Measurements from ENCODE around the gene USP13. TPM values are rescaled to one million over a fixed set of nuclear protein-coding genes. Genes with fewer than 3 reads are reported as not detected.
A peak's percentile ranks its signal among the peaks of the same experiment; 100 is the strongest.

Gene USP13
- total RNA-seq, 1 experiment from 2014 or later: 27.8 TPM

GRCh38 chr3:179603831-179604230 lies 49.0 kb upstream of the USP13 start:
- in situ Hi-C loops (cut with HindIII; ENCODE audit: low pct_unique_long_range_greater_than_20kb, low sequenced_read_pairs): no loop called here
- Histone ChIP-seq H3K4me1 (ENCODE audit: control insufficient read depth, insufficient read depth, low read length) (peaks cover 11% of the 10 kb centered on the region), H3K36me3 (ENCODE audit: control insufficient read depth, insufficient read depth, low read length) (peaks cover 16% of the 10 kb centered on the region), H3K9me3 (ENCODE audit: control insufficient read depth, insufficient read depth, low read depth, low read length) (no peaks in the 10 kb centered on the region), H3K4me3 (ENCODE audit: low read depth in 2 of 2, low read length in 2 of 2) (peak overlapping the region; percentile 90 to 92), H3K27me3 (ENCODE audit: control insufficient read depth, insufficient read depth, low read length) (no peaks in the 10 kb centered on the region), H3K27ac (ENCODE audit: low read length) (peak overlapping the region; percentile 97)
- ATAC-seq: no peak
- intact Hi-C loops (cut with micrococcal nuclease; ENCODE audit: unreplicated experiment): no loop called here
- CTCF ChIA-PET: no interaction called here
- no peak for TF ChIP-seq POLR2AphosphoS5 (IDR thresholded peaks at IDR 0.05; ENCODE audit: low read depth, low read length)
- no peak for TF ChIP-seq SIN3A (IDR thresholded peaks at IDR 0.05; ENCODE audit: borderline replicate concordance, insufficient read depth, low read depth, low read length)
- no peak for TF ChIP-seq CTCF (IDR thresholded peaks at IDR 0.05)
- no peak for TF ChIP-seq TCF7L2 (IDR thresholded peaks at IDR 0.05; ENCODE audit: low read depth, low read length)
- TF ChIP-seq REST (IDR thresholded peaks at IDR 0.05; ENCODE audit: insufficient read depth in 1 of 2, low read depth in 2 of 2, low read length in 1 of 2): no peak
- BruUV-seq (replicated peaks): no TSS peak
- no peak for DNase-seq (ENCODE audit: low read depth, low spot score)
- POLR2A ChIA-PET: interaction anchor here (0.6 to 0.7 kb wide), 2 partner anchors 32 to 648 kb away, joined by 3 to 4 read pairs; no protein-coding TSS in a partner anchor

- peak within 1 kb of the TSS; percentile 90 to 92 for H3K4me3 ChIP-seq (ENCODE audit: low read depth in 2 of 2, low read length in 2 of 2)
- no peaks in the 10 kb centered on the region for H3K9me3 ChIP-seq (ENCODE audit: control insufficient read depth, insufficient read depth, low read depth, low read length)
- H3K27ac ChIP-seq (ENCODE audit: low read length): peak within 1 kb of the TSS; percentile 97
- CTCF ChIA-PET: no interaction called here
- POLR2A ChIA-PET: interaction anchor here (0.6 to 1.3 kb wide), 2 partner anchors 42 to 1029 kb away, joined by 3 to 4 read pairs; partner anchors contain the start of gene ACTL6A
- in situ Hi-C loops (cut with HindIII; ENCODE audit: low pct_unique_long_range_greater_than_20kb, low sequenced_read_pairs): no loop called here
- no TSS peak for BruUV-seq (replicated peaks)
- intact Hi-C loops (cut with micrococcal nuclease; ENCODE audit: unreplicated experiment): no loop called here
- no peaks in the 10 kb centered on the region for H3K27me3 ChIP-seq (ENCODE audit: control insufficient read depth, insufficient read depth, low read length)
- ATAC-seq (peak; percentile 100), DNase-seq (ENCODE audit: low read depth, low spot score) (peak; percentile 90)
- peaks cover 11% of the 10 kb centered on the region for H3K36me3 ChIP-seq (ENCODE audit: control insufficient read depth, insufficient read depth, low read length)
- H3K4me1 ChIP-seq (ENCODE audit: control insufficient read depth, insufficient read depth, low read length): peaks cover 11% of the 10 kb centered on the region
- peak; percentile 57; the same call in 1 of the 2 replicates for TF ChIP-seq SIN3A (IDR thresholded peaks at IDR 0.05; ENCODE audit: borderline replicate concordance, insufficient read depth, low read depth, low read length)
- TF ChIP-seq REST (IDR thresholded peaks at IDR 0.05; ENCODE audit: insufficient read depth in 1 of 2, low read depth in 2 of 2, low read length in 1 of 2): peak in 1 of 2 experiments; percentile 40; a peak in 2 of 4 replicates
- peak; percentile 96 for TF ChIP-seq POLR2AphosphoS5 (IDR thresholded peaks at IDR 0.05; ENCODE audit: low read depth, low read length)
- no peak for TF ChIP-seq CTCF (IDR thresholded peaks at IDR 0.05)
- TF ChIP-seq TCF7L2 (IDR thresholded peaks at IDR 0.05; ENCODE audit: low read depth, low read length): peak; percentile 87
These were observed 48.3 kb upstream of the USP13 start, which contains the start of the genes MRPL47 and NDUFB5 for GRCh38 chr3:179604321-179605078. Gene MRPL47, minus strand, starts transcription at chr3:179604638. Its CDS starts 14 bp downstream, at chr3:179604624. Gene NDUFB5, plus strand, starts transcription at chr3:179604794. Its CDS starts 22 bp downstream, at chr3:179604816.
